Smooth muscle cell of the umbilical artery (primary cell): ENCODE data around the gene GAN. TPM values are rescaled to one million over a fixed set of nuclear protein-coding genes. Genes with fewer than 3 reads are reported as not detected.

Experiments
- total RNA-seq: library from RNA; depleted of rRNA; stranded (reverse); fragments of >200 nt; gene quantifications from 2 replicates; pipeline ENCODE4 v1.2.3, GENCODE V29; 2014

GAN gene, protein sequence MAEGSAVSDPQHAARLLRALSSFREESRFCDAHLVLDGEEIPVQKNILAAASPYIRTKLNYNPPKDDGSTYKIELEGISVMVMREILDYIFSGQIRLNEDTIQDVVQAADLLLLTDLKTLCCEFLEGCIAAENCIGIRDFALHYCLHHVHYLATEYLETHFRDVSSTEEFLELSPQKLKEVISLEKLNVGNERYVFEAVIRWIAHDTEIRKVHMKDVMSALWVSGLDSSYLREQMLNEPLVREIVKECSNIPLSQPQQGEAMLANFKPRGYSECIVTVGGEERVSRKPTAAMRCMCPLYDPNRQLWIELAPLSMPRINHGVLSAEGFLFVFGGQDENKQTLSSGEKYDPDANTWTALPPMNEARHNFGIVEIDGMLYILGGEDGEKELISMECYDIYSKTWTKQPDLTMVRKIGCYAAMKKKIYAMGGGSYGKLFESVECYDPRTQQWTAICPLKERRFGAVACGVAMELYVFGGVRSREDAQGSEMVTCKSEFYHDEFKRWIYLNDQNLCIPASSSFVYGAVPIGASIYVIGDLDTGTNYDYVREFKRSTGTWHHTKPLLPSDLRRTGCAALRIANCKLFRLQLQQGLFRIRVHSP
- 11.9 and 16.0 TPM in 2 replicates for total RNA-seq

DNA sequence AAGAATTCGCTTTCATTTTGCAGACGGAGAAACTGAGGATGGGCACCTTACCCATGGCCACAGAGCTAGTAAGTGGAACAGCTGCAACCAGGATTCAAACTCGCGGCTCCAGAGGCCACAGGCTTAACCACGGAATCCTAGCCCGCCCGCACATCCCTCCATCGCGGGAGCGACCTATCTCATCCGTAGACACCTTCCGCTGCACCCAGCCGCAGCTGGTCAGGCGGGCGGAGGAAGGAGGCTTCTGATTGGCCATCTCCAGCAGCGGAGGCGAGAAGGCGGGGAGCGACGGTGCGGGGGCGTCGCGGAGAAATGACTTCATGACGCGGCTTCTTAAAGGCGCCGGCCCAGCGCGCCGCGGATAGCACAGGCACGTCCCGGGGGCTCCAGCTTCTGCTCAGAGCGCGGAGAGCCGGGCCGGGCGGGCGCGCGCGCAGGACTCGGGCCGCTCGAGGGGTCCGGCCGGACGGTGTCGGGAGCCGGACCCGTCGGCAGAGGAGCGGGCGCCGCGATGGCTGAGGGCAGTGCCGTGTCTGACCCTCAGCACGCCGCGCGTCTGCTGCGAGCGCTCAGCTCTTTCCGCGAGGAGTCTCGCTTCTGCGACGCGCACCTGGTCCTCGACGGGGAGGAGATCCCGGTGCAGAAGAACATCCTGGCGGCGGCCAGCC, at the start of gene GAN:
GAN (plus strand) TSS at position 360 of the 668 bp plus-strand sequence; CDS start at position 512, 152 bp downstream.

Other genes with a start within 250 kb of the GAN start
- gene C16orf46, start 237.7 kb upstream of the GAN start, total RNA-seq = 0.30 and 0.42 TPM in 2 replicates
- 11.6 and 16.0 TPM in 2 replicates for gene GCSH, start 218.6 kb upstream of the GAN start, total RNA-seq
- not detected in 2 replicates for gene BCO1, start 76.3 kb upstream of the GAN start, total RNA-seq
- 36.2 and 41.0 TPM in 2 replicates for gene CMIP, start 129.8 kb downstream of the GAN start, total RNA-seq